H1 (cell line): ENCODE measurements around the gene TTC13. TPM values are rescaled to one million over a fixed set of nuclear protein-coding genes. Genes with fewer than 3 reads are reported as not detected.

ENCODE experiments used
- GTF2F1 ChIP-seq: IDR thresholded peaks from 2 replicates; pipeline ENCODE4 v1.6.1; 2012; ENCODE audit warnings: low read depth, low read length, improper control_type of control experiment, borderline replicate concordance
- HDAC6 ChIP-seq: IDR thresholded peaks from one replicate; pipeline ENCODE4 v1.7.1; 2012; ENCODE audit warnings: low read depth, mild to moderate bottlenecking, inconsistent platforms, low read length, moderate library complexity
- KDM1A ChIP-seq: fragments of 200-600, 300-600 bp; sonication (generic); IDR thresholded peaks from 2 replicates; pipeline ENCODE4 v1.7.1; 2016; ENCODE audit warnings: mild to moderate bottlenecking, low read length, borderline replicate concordance
- KDM5A ChIP-seq: fragments of 200-600 bp; IDR thresholded peaks from 2 replicates; pipeline ENCODE4 v1.7.1; 2012; ENCODE audit warnings: mild to moderate bottlenecking, low read length, inconsistent platforms, mixed read lengths
- RNF2 ChIP-seq: fragments of 200-900, 300-1000 bp; sonication (generic); IDR thresholded peaks from 2 replicates; pipeline ENCODE4 v1.7.1; 2016; ENCODE audit warnings: borderline replicate concordance, low read depth, mild to moderate bottlenecking, antibody characterized with exemption, low read length; ENCODE audit not compliant: poor library complexity, severe bottlenecking; ENCODE audit errors: missing control alignments
- RXRA ChIP-seq: IDR thresholded peaks from 2 replicates; pipeline ENCODE4 v1.6.1; 2011; ENCODE audit warnings: low read depth, mild to moderate bottlenecking, low read length, moderate library complexity; ENCODE audit not compliant: insufficient read depth
- SIX5 ChIP-seq: IDR thresholded peaks from 2 replicates; pipeline ENCODE4 v1.6.1; 2011; ENCODE audit warnings: mild to moderate bottlenecking, low read depth, low read length
- TAF7 ChIP-seq: optimal IDR thresholded peaks from 2 replicates; pipeline ENCODE3; 2011; ENCODE audit warnings: low read depth, mild to moderate bottlenecking, inconsistent platforms, low read length, moderate library complexity, borderline replicate concordance
- polyA plus RNA-seq, 7 experiments: library from polyadenylated mRNA; depleted of rRNA in 3 of 7; stranded (reverse) in 5 of 7; unstranded in 2 of 7; fragments of >200 nt in 5 of 7; fragments of 200-250 nt in 2 of 7; gene quantifications; 1 replicate in 5 of 7; 2 replicates in 1 of 7; 4 replicates in 1 of 7; pipeline versions ENCODE4 v1.2.1 to v1.2.3, GENCODE V29; 2011 to 2013; ENCODE audit warnings: missing spikeins in 2 of 7, mixed read lengths in 2 of 7
- total RNA-seq: library from RNA; stranded (reverse); fragmentation: NEBNext Ultra II Directional; extraction: Animal tissue kit (Norgen Biotek cat#: 25700); gene quantifications from 2 replicates; pipeline ENCODE4 v1.2.1, GENCODE V29; 2021

TTC13 gene
- total and polyA plus RNA-seq, 2 of the 8 experiments (the other 6 are each of a cell fraction or from before 2014, with no cell fraction given) = 3.1 to 7.1 TPM

- TF ChIP-seq KDM1A (no peak), KDM5A (no peak), TAF7 (no peak), SIX5 (no peak), RNF2 (no peak), RXRA (no peak), HDAC6 (no peak), GTF2F1 (no peak)
These were observed 34.8 kb upstream of the TTC13 start (continued) for GRCh38 chr1:231013391-231014015.
